ENCODE data around the gene UBXN4. TPM values are rescaled to one million over a fixed set of nuclear protein-coding genes. Genes with fewer than 3 reads are reported as not detected.
"Not testable (repeated sequence)": the region's sequence is repeated elsewhere in the genome, so short reads cannot be mapped to it uniquely, and the experiment has no call there.

Gene UBXN4, protein sequence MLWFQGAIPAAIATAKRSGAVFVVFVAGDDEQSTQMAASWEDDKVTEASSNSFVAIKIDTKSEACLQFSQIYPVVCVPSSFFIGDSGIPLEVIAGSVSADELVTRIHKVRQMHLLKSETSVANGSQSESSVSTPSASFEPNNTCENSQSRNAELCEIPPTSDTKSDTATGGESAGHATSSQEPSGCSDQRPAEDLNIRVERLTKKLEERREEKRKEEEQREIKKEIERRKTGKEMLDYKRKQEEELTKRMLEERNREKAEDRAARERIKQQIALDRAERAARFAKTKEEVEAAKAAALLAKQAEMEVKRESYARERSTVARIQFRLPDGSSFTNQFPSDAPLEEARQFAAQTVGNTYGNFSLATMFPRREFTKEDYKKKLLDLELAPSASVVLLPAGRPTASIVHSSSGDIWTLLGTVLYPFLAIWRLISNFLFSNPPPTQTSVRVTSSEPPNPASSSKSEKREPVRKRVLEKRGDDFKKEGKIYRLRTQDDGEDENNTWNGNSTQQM
- total RNA-seq (ENCODE audit: low replicate concordance): 101 and 107 TPM in 2 replicates
- long read RNA-seq, full-length matches to known transcripts: 41 of 158 reads
- long read RNA-seq, partial matches to known transcripts: 85 of 158 reads
- long read RNA-seq, other reads (novel, unspliced or antisense): 32 of 158 reads

DNA sequence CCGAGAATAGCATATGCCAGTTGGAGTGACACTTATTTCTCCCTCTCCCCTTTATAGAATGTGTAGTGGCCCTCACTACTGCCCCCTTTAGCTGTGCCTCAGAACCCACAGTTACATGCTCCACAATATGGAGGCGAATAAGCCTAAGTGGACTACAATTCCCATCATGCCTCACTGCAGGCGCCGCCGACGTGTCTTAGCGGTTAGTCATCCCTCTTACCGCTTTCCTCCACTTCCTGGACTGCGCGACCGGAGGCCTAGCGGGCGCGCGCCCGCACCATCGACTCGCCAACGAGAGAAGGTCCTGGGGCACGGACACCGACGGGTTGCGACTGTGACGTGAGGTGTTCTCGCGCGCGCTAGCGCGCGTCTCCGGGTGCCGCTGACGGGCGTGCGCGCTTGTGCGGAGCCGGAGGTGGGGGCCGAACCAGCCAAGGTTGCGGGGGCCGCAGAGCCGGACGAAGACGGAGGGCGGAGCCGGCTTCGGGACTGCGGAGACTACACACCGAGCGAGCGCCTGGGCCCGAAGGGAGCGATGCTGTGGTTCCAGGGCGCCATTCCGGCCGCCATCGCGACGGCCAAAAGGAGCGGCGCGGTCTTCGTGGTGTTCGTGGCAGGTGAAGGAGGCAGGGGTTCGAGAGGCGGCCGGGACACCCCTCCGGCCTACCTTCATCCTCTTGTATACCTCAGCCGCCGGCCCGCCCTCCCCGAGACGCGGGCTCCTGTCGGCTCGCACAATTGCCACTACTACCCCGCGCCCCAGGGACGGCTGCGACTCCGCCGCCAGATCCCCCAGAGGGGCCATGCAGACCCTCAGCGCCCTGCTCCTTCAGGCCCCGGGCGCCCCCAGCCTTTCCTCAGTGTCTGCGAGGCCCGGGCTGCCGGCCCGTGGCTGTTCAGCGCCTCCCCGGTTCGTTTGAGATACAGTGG is at the start of gene UBXN4:
Gene UBXN4, plus strand, starts transcription at position 461 of the 930 bp plus-strand sequence. Its CDS starts 75 bp downstream, at position 536.
- Mint-ChIP-seq H3K4me1 (ENCODE audit: unreplicated experiment) (peaks cover 30% of the 10 kb centered on the region), H3K36me3 (peaks cover 23% of the 10 kb centered on the region), H3K4me3 (peak within 1 kb of the TSS; percentile 92), H3K27me3 (no peaks in the 10 kb centered on the region), H3K9me3 (peaks cover 8% of the 10 kb centered on the region), H3K27ac (peak within 1 kb of the TSS; percentile 99)
- TF ChIP-seq, protein P1, sequence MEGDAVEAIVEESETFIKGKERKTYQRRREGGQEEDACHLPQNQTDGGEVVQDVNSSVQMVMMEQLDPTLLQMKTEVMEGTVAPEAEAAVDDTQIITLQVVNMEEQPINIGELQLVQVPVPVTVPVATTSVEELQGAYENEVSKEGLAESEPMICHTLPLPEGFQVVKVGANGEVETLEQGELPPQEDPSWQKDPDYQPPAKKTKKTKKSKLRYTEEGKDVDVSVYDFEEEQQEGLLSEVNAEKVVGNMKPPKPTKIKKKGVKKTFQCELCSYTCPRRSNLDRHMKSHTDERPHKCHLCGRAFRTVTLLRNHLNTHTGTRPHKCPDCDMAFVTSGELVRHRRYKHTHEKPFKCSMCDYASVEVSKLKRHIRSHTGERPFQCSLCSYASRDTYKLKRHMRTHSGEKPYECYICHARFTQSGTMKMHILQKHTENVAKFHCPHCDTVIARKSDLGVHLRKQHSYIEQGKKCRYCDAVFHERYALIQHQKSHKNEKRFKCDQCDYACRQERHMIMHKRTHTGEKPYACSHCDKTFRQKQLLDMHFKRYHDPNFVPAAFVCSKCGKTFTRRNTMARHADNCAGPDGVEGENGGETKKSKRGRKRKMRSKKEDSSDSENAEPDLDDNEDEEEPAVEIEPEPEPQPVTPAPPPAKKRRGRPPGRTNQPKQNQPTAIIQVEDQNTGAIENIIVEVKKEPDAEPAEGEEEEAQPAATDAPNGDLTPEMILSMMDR (conservative IDR thresholded peaks at IDR 0.05): peak; percentile 78
- DNase-seq (ENCODE audit: extremely low spot score, unreplicated experiment): peak; percentile 95

DNA sequence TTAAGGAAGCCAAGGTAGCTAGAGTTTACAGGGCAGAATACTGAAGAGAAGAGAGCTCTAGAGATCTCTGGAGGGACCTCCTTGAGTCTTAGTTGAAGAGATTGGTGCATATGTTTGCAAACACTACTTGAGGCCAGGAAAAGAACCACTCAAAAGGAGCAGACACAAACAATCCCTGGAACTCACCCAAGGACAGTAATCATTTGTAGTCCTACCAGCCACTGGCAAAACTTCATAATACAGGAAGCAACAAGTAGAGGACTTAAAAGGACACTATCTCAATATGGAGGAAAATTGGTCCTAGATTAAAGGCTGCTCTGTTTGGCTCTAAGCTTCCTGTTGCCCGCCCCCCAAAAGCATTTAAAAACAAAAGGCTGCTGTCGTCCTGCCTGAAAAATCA is 46.9 kb upstream of the UBXN4 start:
- H3K36me3 Mint-ChIP-seq: peaks cover 20% of the 10 kb centered on the region
- H3K4me3 Mint-ChIP-seq: no peak overlapping the region
- no peaks in the 10 kb centered on the region for H3K27me3 Mint-ChIP-seq
- DNase-seq (ENCODE audit: extremely low spot score, unreplicated experiment): no peak
- H3K4me1 Mint-ChIP-seq (ENCODE audit: unreplicated experiment): no peaks in the 10 kb centered on the region
- TF ChIP-seq, protein P1 (conservative IDR thresholded peaks at IDR 0.05): no peak
- no peak overlapping the region for H3K27ac Mint-ChIP-seq
- H3K9me3 Mint-ChIP-seq: no peaks in the 10 kb centered on the region

DNA sequence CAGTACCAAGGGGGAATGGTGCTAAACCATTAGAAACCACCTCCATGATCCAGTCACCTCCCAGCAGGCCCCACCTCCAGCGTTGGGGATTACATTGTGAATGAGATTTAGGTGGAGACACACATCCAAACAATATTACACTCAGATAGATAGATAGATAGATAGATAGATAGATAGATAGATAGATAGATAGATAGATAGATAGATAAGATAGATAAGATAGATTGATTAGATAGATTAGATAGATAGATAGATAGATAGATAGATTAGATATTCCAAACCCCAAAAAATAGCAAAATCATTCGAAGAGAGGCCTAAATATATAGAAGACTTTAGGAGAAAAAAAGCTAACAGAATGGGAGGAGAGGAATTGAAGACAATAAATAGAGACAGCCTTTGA is 42.8 kb upstream of the UBXN4 start:
- Mint-ChIP-seq H3K4me1 (ENCODE audit: unreplicated experiment) (no peaks in the 10 kb centered on the region), H3K36me3 (peaks cover 15% of the 10 kb centered on the region), H3K27me3 (no peaks in the 10 kb centered on the region), H3K9me3 (no peaks in the 10 kb centered on the region), H3K4me3 (no peak overlapping the region), H3K27ac (no peak overlapping the region)
- DNase-seq (ENCODE audit: extremely low spot score, unreplicated experiment): no peak
- TF ChIP-seq, protein P1 (conservative IDR thresholded peaks at IDR 0.05): no peak

DNA sequence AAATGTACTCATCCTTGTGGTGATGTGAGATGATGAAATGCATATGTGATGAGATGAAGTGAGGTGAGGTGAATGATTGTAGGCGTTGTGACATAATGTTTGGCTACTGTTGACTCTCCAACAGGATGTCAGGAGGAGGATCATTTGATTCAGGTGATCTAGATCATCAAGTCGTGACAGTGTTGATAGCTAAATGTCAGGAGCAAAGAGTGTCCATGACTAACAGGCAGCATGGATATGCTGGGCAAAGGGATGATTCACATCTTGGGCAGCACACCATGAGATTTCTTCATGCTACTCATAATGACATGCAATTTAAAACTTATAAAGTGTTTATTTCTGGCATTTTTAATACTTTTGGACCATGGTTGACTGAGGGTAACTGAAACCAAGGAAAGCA is 40.2 kb upstream of the UBXN4 start:
- Mint-ChIP-seq H3K9me3 (no peaks in the 10 kb centered on the region), H3K27me3 (no peaks in the 10 kb centered on the region), H3K4me3 (no peak overlapping the region), H3K27ac (no peak overlapping the region), H3K36me3 (no peaks in the 10 kb centered on the region), H3K4me1 (ENCODE audit: unreplicated experiment) (no peaks in the 10 kb centered on the region)
- TF ChIP-seq, protein P1 (conservative IDR thresholded peaks at IDR 0.05): no peak
- no peak for DNase-seq (ENCODE audit: extremely low spot score, unreplicated experiment)

DNA sequence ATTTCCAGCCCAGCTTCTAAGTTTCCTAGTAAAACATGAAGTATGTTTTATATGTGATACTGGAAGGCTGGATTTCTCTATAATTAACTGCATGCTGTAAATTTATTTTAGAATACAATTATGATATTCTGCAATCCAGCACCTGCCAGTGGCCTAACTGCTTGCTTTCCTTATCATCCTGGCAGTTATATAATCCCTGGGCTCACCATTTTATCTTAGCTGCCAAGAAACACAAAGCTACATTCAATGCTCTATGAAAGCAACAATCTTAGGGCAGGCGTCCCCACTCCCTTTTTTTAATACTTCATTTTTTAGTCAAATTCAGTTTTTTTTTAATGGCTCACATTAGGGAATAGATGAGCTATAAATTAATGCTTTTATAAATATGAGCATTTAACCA is 38.4 kb upstream of the UBXN4 start:
- no peak overlapping the region for H3K4me3 Mint-ChIP-seq
- H3K4me1 Mint-ChIP-seq (ENCODE audit: unreplicated experiment): no peaks in the 10 kb centered on the region
- no peaks in the 10 kb centered on the region for H3K36me3 Mint-ChIP-seq
- no peaks in the 10 kb centered on the region for H3K27me3 Mint-ChIP-seq
- H3K27ac Mint-ChIP-seq: no peak overlapping the region
- H3K9me3 Mint-ChIP-seq: no peaks in the 10 kb centered on the region
- DNase-seq (ENCODE audit: extremely low spot score, unreplicated experiment): no peak
- TF ChIP-seq, protein P1 (conservative IDR thresholded peaks at IDR 0.05): no peak

DNA sequence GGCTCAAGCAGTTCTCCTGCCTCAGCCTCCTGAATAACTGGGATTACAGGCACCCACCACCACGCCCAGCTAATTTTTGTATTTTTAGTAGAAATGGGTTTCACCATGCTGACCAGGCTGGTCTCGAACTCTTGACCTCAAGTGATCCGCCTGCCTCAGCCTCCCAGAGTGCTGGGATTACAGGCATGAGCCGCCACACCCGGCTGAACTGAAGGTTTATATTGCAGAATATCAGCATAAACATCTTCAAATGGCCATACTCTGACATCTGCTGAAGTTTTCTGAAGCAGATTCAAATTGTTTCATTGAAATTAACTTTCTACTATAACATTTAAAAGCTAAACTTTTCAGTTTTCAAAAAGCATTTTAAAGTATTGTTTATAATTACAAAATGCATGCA is 37.6 kb upstream of the UBXN4 start:
- H3K4me1 Mint-ChIP-seq (ENCODE audit: unreplicated experiment); DNase-seq (ENCODE audit: extremely low spot score, unreplicated experiment); H3K9me3 Mint-ChIP-seq; H3K27ac Mint-ChIP-seq; H3K4me3 Mint-ChIP-seq; H3K27me3 Mint-ChIP-seq; H3K36me3 Mint-ChIP-seq: not testable (repeated sequence)
